Limb (tissue), 2 donors: Measurements from ENCODE around the gene CTXN2.

Experiments used
- DNase-seq, 2 donors: peaks; one replicate each; pipeline ENCODE4 v3.0.0-alpha.2; 2016; ENCODE audit errors: extremely low spot score in 2 of 2

Gene CTXN2

GRCh38 chr15:48221885-48222284 is 30.4 kb downstream of the CTXN2 start:
- DNase-seq, result no peak

DNA sequence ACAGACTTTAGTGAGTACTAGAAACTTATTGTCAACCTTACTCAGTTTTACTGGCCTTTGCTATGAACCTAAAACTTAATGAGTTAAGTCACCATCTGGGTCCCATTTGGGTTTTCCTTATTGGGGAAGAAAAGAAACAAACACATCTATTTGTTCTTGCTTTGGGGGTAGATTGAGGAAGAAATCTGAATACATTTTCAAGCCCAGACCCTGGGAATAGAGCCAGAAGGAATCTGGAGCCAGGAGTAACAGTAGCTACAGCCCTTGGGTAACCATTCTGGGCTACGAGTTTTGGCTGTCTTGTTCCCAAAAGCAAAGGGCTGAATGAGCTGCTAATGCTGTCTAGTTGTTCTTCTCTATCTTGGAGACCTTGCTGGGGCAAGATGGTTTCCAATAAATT is 31.2 kb downstream of the CTXN2 start:
- no peak for DNase-seq

GRCh38 chr15:48225771-48226170 is 34.3 kb downstream of the CTXN2 start:
- no peak for DNase-seq

- no peak for DNase-seq
Measured at GRCh38 chr15:48230498-48230897, 39.0 kb downstream of the CTXN2 start.

- DNase-seq, result no peak
Measured at GRCh38 chr15:48233246-48233645, 41.8 kb downstream of the CTXN2 start.

DNA sequence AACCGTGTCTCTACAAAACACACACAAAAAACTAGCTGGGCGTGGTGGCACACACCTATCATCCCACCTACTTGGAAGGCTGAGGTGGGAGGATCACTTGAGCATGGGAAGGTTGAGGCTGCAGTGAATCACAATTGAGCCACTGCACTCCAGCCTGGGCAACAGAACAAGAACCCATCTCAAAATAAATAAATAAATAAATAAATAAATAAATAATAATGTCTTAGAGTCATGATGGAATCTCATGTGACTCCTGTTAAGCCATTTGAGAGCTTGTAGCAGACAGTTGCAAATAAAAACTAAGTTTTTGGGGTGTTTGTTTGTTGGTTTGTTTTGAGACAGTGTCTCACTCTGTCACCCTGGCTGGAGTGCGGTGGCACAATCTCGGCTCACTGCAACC is 47.9 kb downstream of the CTXN2 start:
- DNase-seq, result no peak

DNA sequence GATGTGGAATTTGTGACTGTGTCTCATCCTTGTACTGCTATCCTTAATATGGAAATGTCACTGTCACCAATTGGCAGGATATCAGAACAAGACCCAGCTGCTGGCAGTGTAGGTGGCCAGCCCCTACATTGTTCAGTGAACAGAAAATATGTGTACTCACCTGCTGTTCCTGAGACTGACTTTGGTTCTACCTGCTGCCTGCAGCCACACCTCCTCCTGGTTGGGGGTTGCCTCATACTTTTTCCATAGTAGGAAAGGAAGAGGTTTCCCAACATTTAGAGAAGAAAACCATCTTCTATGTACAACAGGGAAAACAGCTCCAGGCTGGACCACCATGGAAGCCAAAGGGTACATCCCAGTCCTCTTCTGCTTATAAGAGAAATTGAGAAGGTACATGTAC is 50.5 kb downstream of the CTXN2 start:
- no peak for DNase-seq

DNA sequence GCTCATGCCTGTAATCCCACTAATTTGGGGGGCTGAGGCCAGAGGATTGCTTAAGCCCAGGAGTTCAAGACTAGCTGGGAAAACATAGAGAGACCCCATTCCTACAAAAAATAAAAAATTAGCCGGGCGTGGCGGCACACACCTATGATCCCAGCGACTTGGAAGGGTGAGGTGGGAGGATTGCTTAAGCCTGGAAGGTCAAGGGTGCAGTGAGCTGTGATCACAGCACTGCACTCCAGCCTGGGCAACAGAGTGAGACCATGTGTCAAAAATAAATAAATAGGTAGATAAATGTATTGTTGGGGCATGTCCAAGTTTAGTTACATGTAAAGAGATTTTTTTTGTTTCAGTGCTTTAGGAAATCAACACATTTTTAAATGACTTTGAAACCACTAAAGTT is 51.1 kb downstream of the CTXN2 start:
- no peak for DNase-seq

DNA sequence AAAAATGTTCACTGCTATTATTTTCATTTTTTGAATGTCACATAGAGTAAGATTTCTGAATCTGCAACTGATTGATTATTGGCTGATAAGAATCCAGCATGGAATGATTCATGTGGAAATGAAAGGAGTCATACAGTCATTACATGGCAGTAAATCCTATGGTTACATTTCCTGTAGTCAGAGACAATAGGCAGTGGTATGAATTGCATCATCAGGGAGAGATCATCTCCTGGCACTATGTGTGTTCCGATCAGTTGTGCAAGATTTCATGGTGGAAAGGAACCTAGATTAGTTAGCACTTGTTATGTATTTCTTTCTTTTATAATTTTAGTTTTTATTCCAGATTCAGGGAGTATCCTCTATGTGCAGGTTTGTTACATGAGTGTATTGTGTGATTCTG is 53.5 kb downstream of the CTXN2 start:
- no peak for DNase-seq

DNA sequence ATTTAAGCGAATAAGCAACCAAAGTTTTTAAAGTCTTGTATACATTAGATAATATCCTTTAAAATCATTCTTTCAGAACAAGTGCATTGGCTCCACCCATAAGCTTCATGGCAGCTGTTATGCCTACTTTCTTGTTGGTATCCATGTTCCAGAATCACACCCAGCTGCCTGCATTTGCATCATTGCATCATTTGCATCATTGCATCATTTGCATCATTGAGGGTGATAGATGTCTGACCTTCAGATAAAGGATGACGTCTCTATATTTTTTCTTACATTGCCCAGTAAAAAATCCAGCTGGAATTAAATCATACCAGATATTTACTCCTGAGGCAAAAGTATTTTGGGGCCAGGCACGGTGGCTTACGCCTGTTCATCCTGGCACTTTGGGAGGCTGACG is 56.9 kb downstream of the CTXN2 start:
- no peak for DNase-seq

- peak; percentile 76 to 79 for DNase-seq
Measured at GRCh38 chr15:48250640-48251076, 59.2 kb downstream of the CTXN2 start.

DNA sequence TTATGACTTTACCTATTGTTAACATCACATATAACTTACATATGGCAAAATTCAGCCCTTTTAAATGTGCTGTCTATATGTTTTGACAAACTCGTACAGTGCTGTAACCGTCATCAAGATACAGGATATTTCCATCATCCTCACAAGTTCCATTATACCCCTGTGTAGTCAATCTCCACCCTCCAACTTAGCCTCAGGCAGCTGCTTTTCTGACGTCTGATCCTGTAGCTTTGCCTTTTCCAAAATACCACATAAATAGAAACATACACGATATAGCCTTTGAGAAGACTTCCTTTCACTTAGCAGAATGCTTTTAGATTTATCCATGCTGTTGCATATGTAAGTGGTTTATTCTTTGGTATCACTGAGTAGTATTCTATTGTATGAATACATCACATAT is 61.7 kb downstream of the CTXN2 start:
- DNase-seq, result no peak
